GM12873 (cell line): ENCODE results near the gene BACH1.

ENCODE experiments used
- CTCF ChIP-seq: IDR thresholded peaks from 2 replicates; pipeline ENCODE4 v1.5.1; 2012; ENCODE audit warnings: low read depth, mild to moderate bottlenecking, moderate library complexity, low read length, control low read depth; ENCODE audit not compliant: insufficient read depth; ENCODE audit errors: missing control alignments

The BACH1 gene

GRCh38 chr21:29330797-29331196, 32.1 kb downstream of the BACH1 start:
- TF ChIP-seq CTCF = no peak

DNA sequence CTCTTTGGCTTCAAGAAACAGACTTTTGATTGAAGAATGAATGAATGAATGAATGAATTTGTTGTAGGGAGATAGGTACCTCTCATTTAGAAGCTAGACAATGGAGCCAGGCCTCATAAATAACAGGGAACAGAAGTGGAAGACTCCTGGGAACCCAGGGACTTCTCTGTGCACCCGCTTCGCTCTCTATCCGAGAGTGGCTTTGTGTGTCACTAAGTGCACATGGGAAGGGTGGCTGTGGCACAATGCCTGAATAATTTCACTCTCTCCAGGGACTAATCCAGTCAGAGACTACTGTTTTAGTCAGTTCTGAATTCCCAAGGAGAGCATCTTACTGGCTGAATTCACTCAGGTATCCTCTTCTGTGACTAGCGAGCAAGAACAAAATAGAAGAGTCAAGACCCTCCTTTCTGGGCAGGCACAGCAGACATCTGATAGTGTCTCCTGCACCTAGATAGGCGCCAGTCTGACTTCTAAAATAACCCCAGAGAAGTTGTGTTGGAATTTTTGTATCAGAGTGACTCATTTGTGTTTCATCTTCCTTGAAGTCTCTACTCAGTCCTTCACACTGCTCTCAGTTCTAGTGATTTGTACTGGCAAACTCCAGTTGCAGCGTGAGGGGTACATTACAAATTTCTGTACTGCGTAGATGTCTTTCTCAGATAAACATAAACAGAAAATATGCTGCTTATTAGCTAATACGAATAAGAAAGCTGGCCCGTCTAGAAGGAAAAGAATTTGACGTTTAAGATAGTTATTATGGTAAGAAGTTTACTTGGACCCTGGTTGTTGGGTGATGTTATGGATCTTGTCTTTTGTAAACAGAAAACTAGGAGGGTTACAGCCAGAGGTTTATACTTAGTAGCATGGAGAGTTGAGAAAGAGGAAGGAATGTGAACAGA, 34.0 kb downstream of the BACH1 start:
- TF ChIP-seq CTCF = no peak

DNA sequence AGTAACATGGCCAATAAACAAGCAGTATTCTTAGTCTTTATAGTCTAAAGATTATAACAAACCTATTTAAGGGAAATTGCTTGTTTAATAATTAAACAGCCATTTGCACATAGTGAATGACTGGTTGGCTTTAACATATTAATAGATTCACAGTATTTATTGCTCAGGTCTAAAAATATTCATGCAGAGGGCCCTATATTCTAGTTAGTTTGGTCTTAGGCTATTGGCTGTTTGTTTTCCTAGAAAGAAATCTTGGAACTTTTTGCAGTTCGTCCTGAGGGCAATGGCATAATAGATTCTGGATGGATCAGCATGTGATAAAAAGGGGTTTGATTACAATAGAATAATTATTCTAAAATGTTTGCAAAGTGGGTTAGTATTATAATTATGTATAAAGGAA, 34.7 kb downstream of the BACH1 start:
- no peak for TF ChIP-seq CTCF

DNA sequence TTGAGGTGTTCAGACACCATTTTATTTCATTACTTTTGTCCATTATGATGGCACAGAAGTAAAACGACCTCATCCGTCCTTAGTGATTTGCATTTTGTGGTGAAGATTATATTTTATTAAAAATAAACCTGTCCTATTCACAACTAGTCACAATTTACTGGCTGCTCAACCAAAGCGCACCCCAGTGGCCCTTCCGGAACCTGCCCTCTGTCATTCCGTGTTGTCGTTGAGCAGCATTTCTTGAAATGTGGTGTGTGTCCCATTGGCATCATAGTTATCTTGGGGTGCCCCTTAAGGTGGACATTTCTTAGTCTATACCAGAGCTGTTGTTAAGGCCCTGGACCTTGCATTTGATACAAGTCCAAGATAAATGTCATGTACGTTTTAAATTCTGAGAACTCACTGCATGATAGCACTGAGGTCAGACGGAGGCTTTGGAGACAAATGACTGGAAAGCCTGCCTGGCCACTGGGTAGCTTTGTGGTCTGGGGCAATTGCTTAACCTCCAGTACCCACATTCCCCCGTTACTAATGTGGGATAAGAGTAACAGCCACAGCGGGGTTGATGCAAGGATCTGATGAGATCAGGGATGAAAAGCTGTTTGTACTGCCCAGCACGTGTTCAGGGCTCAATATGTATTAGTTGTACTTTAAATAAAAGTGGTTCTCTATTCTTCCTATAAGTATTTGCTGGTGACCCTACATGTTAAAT, 36.2 kb downstream of the BACH1 start:
- TF ChIP-seq CTCF = no peak

DNA sequence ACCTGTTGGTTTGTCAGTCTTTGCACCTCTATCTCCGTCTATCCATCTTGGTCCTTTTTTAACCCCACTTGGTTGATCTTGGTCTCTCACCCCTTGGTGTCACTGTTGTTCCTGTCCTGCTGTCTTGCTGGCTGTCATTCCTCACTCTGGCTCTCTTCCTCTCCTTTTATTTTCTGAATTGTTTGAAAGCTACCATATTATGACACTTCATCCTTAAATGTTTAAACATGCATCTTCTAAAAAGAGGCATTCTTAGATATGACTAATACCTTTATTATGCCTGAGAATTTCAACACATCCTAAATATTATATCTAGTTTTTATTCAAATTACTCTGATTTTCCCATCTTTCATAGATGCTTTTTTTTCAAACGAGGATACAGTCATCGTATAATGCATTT, 37.0 kb downstream of the BACH1 start:
- TF ChIP-seq CTCF = no peak

GRCh38 chr21:29338256-29338655, 39.5 kb downstream of the BACH1 start:
- TF ChIP-seq CTCF = no peak

- TF ChIP-seq CTCF = no peak
Observed at GRCh38 chr21:29340228-29340627, 41.5 kb downstream of the BACH1 start.
